ENCODE measurements around the gene DGKI. TPM values are rescaled to one million over a fixed set of nuclear protein-coding genes. Genes with fewer than 3 reads are reported as not detected.

Gene DGKI
- polyA plus RNA-seq, 1 donor = 1.4 TPM

DNA sequence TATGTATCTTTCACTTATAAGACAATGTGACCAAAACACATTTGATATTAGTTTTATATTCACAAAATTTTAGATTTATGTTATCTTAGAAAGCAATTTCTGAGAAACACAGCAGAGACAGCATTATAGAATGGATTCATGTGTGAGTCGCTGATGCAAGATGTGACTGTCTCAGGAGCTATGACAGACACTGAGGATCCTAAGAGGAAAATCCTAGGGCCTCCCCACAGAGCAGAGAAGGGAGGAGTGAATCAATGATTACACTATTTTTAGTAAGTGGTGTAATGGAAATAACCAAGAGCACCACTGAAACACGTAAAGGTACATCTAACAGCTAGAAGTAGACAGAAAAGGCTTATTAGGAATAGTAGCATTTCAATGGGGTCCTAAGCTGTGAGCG lies 299.3 kb downstream of the DGKI start:
- Histone ChIP-seq H3K4me1 (ENCODE audit: control insufficient read depth, insufficient read depth, low read length) (no peaks in the 10 kb centered on the region), H3K36me3 (ENCODE audit: control insufficient read depth, insufficient read depth, low read length) (no peaks in the 10 kb centered on the region), H3K4me3 (ENCODE audit: low read length) (no peak overlapping the region), H3K27ac (ENCODE audit: low read length) (no peak overlapping the region), H3K9me3 (ENCODE audit: control insufficient read depth, low read depth, low read length) (no peaks in the 10 kb centered on the region), H3K27me3 (ENCODE audit: control insufficient read depth, insufficient read depth, low read length) (no peaks in the 10 kb centered on the region)
- 100% methylated on average over 2 of the region's 3 CpGs for WGBS (ENCODE audit: insufficient coverage, low lambda C conversion rate)
- DNase-seq = no peak

DNA sequence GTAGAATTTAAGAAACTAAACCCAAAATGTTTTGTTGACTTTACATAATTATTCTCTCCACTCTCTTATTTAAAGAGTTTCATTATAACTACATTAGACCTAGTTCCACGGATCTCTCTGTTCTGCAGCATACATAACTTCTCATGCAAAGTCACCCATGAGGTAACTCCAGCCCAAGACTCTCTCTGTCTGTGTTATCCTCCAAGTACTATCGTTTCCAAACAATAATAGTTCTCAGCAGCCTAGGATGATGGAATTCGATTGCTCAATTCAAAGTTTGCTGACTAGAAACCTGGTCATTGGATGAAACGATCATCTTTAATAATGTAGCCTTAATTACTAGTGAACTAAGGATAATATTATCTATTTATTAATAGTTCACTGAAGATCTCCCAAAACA lies 300.1 kb downstream of the DGKI start:
- no peaks in the 10 kb centered on the region for H3K36me3 ChIP-seq (ENCODE audit: control insufficient read depth, insufficient read depth, low read length)
- no peak for DNase-seq
- no peak overlapping the region for H3K4me3 ChIP-seq (ENCODE audit: low read length)
- no peaks in the 10 kb centered on the region for H3K9me3 ChIP-seq (ENCODE audit: control insufficient read depth, low read depth, low read length)
- no peak overlapping the region for H3K27ac ChIP-seq (ENCODE audit: low read length)
- no peaks in the 10 kb centered on the region for H3K4me1 ChIP-seq (ENCODE audit: control insufficient read depth, insufficient read depth, low read length)
- 80% methylated on average over 1 of the region's 4 CpGs for WGBS (ENCODE audit: insufficient coverage, low lambda C conversion rate)
- no peaks in the 10 kb centered on the region for H3K27me3 ChIP-seq (ENCODE audit: control insufficient read depth, insufficient read depth, low read length)

DNA sequence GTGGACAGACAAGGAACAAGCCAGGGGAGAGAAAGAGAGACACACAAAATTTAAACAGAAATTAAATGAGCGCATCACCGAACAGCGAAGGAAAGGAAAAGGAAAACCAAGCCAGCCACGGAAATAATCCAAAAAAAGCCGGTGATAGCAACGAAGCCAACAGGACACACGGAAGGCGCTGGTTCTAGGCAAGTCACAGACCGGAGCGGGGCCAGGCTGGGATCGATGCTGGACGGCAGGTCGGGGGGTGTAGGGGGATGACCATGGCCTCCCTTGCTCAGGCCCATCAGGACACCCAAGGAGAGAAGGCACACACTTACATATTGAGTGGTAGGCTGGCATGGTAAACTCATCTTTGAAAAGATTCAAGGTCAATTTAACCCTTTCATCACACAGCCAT lies 300.8 kb downstream of the DGKI start:
- WGBS (ENCODE audit: insufficient coverage, low lambda C conversion rate) = 100% methylated on average over 1 of the region's 13 CpGs
- DNase-seq = no peak

DNA sequence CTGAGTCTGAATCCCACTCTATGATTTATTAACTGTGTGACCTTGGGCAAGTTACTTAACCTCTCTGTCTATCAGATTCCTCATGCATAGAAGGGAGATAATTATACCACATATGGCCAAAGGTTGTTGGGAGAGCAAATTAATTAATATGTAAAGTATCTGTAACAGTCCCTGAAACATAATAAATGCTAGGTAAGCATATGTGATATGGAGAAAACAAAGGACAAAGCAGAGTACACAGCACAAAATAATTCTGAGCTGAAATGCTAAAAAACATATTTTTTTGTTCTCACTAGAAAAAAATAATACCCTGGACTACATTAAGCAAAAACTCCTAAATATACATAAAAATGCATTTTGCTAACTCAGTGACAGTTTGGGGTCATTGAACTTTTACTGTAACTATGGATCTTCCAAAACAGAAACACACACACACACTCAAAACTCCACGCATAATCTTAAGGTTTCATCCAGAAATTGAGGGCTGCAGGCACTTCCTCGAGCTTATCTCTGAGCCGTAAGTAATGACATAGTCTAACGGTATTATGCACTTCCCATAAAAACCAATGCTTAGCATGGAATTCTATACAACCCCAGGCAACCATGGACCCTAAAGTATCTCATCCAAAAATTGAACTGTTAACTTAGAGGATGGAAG lies 301.6 kb downstream of the DGKI start:
- WGBS (ENCODE audit: insufficient coverage, low lambda C conversion rate) = 15% methylated on average over 2 of the region's 4 CpGs

More for the DNA sequence above, 300.8 kb downstream of the DGKI start:
- Histone ChIP-seq H3K9me3 (ENCODE audit: control insufficient read depth, low read depth, low read length) (no peaks in the 10 kb centered on the region), H3K4me3 (ENCODE audit: low read length) (no peak overlapping the region), H3K4me1 (ENCODE audit: control insufficient read depth, insufficient read depth, low read length) (no peaks in the 10 kb centered on the region), H3K27ac (ENCODE audit: low read length) (no peak overlapping the region), H3K36me3 (ENCODE audit: control insufficient read depth, insufficient read depth, low read length) (no peaks in the 10 kb centered on the region), H3K27me3 (ENCODE audit: control insufficient read depth, insufficient read depth, low read length) (no peaks in the 10 kb centered on the region)

DNA sequence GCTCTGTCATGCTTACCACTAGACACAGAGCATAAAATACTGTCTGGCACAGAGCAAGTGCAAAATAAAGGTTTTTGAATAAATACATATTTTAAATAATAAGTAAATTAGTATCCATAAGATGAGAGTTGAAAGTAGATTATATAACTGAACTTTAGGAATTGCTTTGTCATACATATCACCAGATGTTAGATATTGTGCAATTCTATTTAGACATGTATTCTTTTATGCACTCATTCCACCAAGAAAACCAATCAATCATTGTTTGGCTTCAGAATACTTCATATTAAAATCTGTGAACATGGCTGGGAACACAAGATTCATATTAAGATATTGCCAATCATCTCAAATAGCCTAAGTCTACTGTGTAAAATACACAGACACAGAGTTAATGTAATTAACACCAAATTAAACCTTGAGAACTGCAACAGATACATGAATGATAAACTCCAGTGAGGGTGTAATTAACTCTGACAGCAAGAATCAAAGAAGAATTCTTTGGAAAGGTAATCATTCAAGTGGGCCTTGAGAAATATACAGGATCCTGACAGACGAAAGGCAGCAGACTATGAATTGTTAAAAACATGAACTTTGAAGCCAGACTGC lies 302.2 kb downstream of the DGKI start:
- WGBS (ENCODE audit: insufficient coverage, low lambda C conversion rate) = no CpG with 5 or more reads among the region's 1 CpG
- H3K36me3 ChIP-seq (ENCODE audit: control insufficient read depth, insufficient read depth, low read length) = no peaks in the 10 kb centered on the region
- H3K27ac ChIP-seq (ENCODE audit: low read length) = no peak overlapping the region
- H3K27me3 ChIP-seq (ENCODE audit: control insufficient read depth, insufficient read depth, low read length) = no peaks in the 10 kb centered on the region
- no peaks in the 10 kb centered on the region for H3K9me3 ChIP-seq (ENCODE audit: control insufficient read depth, low read depth, low read length)
- no peak for DNase-seq
- no peaks in the 10 kb centered on the region for H3K4me1 ChIP-seq (ENCODE audit: control insufficient read depth, insufficient read depth, low read length)
- no peak overlapping the region for H3K4me3 ChIP-seq (ENCODE audit: low read length)

More for the DNA sequence above, 301.6 kb downstream of the DGKI start:
- no peaks in the 10 kb centered on the region for H3K9me3 ChIP-seq (ENCODE audit: control insufficient read depth, low read depth, low read length)
- peak; percentile 5 to 6 for DNase-seq
- no peaks in the 10 kb centered on the region for H3K27me3 ChIP-seq (ENCODE audit: control insufficient read depth, insufficient read depth, low read length)
- no peaks in the 10 kb centered on the region for H3K36me3 ChIP-seq (ENCODE audit: control insufficient read depth, insufficient read depth, low read length)
- H3K27ac ChIP-seq (ENCODE audit: low read length) = no peak overlapping the region
- no peak overlapping the region for H3K4me3 ChIP-seq (ENCODE audit: low read length)
- H3K4me1 ChIP-seq (ENCODE audit: control insufficient read depth, insufficient read depth, low read length) = no peaks in the 10 kb centered on the region

DNA sequence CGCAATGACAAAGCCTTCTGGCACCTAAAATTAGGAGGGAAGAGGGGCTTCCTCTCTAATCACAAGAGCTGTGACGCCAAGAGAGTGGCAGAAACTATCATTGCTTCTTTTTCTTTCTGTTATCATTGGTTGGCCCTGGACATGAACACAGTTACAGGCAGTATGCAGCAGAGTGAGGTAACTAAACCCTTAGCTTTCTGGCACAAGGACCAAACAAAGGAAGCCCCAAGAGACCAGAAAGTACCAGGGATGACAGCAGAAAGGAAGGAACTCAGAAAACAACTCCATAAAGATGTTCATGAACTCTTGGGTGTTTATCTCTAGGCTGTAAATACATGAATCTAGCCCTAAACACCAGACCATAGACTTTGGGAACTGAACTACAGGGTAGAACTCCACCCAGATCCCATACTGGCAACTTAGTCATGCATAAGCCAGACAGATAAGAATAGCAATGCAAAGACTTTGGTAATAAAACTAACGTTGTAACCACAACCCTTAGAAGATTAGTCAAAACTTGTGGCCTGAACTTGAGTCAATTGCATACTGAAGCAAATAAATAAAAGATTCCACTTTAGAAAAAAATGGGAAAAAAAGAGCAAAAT lies 307.6 kb downstream of the DGKI start:
- H3K27ac ChIP-seq (ENCODE audit: low read length) = no peak overlapping the region
- no peak for DNase-seq
- H3K36me3 ChIP-seq (ENCODE audit: control insufficient read depth, insufficient read depth, low read length) = no peaks in the 10 kb centered on the region
- H3K9me3 ChIP-seq (ENCODE audit: control insufficient read depth, low read depth, low read length) = no peaks in the 10 kb centered on the region
- H3K4me1 ChIP-seq (ENCODE audit: control insufficient read depth, insufficient read depth, low read length) = no peaks in the 10 kb centered on the region
- no peaks in the 10 kb centered on the region for H3K27me3 ChIP-seq (ENCODE audit: control insufficient read depth, insufficient read depth, low read length)
- 0% methylated on average over 1 of the region's 3 CpGs for WGBS (ENCODE audit: insufficient coverage, low lambda C conversion rate)
- H3K4me3 ChIP-seq (ENCODE audit: low read length) = no peak overlapping the region

DNA sequence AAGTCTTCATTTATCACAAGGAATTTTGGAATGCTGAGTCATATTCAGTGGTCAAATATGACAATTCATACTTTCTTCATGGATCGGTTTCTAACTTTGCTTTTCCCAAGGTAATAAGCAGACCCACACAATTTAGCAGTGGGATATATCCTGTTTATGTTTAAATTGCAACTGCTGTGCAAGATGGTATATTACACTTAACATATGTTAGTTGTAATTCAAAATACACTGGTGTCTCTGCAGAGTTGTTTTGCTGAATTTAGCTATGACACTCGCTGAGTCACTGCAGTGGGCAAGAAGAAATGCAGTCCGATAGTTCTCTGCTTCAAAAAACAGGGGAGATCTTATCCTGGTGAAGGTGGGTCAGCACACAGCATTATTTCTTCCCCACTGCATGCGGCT lies 308.4 kb downstream of the DGKI start:
- WGBS (ENCODE audit: insufficient coverage, low lambda C conversion rate) = no CpG with 5 or more reads among the region's 4 CpGs
- Histone ChIP-seq H3K27me3 (ENCODE audit: control insufficient read depth, insufficient read depth, low read length) (no peaks in the 10 kb centered on the region), H3K36me3 (ENCODE audit: control insufficient read depth, insufficient read depth, low read length) (no peaks in the 10 kb centered on the region), H3K4me1 (ENCODE audit: control insufficient read depth, insufficient read depth, low read length) (no peaks in the 10 kb centered on the region), H3K4me3 (ENCODE audit: low read length) (no peak overlapping the region), H3K9me3 (ENCODE audit: control insufficient read depth, low read depth, low read length) (no peaks in the 10 kb centered on the region), H3K27ac (ENCODE audit: low read length) (no peak overlapping the region)
- DNase-seq = no peak

DNA sequence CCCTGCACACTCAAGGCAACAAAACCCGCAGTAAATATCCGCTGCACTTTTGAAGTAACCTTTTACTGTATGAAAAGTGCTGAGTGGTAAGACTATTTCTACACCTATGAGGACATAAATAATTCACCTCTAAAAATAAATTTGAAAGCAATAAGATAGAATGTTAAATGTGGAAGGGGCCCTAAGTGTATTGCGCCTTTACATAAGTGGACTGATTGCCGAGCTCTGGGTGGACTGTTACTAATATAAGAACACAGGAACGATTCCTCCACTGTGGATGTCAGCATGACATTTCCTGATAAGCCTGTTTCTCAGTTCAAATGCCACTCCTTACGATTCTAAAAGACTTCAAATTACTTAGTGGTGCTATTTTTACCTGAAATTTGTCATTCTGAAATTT lies 311.2 kb downstream of the DGKI start:
- Histone ChIP-seq H3K36me3 (ENCODE audit: control insufficient read depth, insufficient read depth, low read length) (no peaks in the 10 kb centered on the region), H3K27me3 (ENCODE audit: control insufficient read depth, insufficient read depth, low read length) (no peaks in the 10 kb centered on the region), H3K4me1 (ENCODE audit: control insufficient read depth, insufficient read depth, low read length) (no peaks in the 10 kb centered on the region), H3K4me3 (ENCODE audit: low read length) (no peak overlapping the region), H3K27ac (ENCODE audit: low read length) (no peak overlapping the region), H3K9me3 (ENCODE audit: control insufficient read depth, low read depth, low read length) (no peaks in the 10 kb centered on the region)
- WGBS (ENCODE audit: insufficient coverage, low lambda C conversion rate) = 83% methylated on average over 1 of the region's 6 CpGs
- no peak for DNase-seq

DNA sequence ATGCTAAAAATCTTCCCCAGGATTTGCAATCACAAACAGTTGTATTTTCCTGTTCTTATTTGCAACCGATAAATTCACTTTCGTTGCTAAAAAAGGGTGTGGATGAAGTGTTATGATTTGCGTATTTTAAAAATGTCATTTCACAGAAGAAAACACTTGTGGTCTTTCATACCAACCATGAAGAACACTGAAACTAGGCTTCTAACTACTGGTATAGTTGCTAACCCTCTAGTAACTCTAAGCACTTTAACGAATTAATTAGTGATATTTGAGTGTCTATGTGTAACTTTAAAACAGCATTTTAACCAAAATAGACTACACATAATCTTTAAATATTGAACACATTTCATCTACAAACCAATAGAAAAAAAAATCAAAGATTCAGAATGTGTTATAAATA lies 315.1 kb downstream of the DGKI start:
- 94% methylated on average over 3 of the region's 4 CpGs for WGBS (ENCODE audit: insufficient coverage, low lambda C conversion rate)
- no peaks in the 10 kb centered on the region for H3K9me3 ChIP-seq (ENCODE audit: control insufficient read depth, low read depth, low read length)
- no peaks in the 10 kb centered on the region for H3K4me1 ChIP-seq (ENCODE audit: control insufficient read depth, insufficient read depth, low read length)
- H3K4me3 ChIP-seq (ENCODE audit: low read length) = no peak overlapping the region
- no peak overlapping the region for H3K27ac ChIP-seq (ENCODE audit: low read length)
- no peaks in the 10 kb centered on the region for H3K36me3 ChIP-seq (ENCODE audit: control insufficient read depth, insufficient read depth, low read length)
- H3K27me3 ChIP-seq (ENCODE audit: control insufficient read depth, insufficient read depth, low read length) = no peaks in the 10 kb centered on the region
- no peak for DNase-seq

DNA sequence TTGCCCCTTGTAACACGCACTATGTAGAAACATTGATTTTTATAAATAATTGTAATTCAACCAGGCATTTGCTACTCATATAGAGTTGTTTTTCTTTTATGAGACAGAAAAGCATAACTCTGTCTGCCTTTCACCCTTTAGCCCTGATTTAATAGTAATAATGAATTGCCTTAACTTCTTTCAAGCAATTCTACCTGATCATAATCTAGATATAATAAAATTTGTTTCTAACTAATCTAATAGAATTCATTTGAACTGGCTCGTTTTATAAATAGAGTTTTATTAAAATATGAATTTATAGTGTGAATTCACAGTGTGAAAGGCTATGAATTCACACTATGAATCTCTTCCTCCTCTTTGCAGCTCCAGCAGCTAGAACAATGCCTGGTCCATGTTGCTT lies 319.1 kb downstream of the DGKI start:
- no peaks in the 10 kb centered on the region for H3K36me3 ChIP-seq (ENCODE audit: control insufficient read depth, insufficient read depth, low read length)
- H3K27ac ChIP-seq (ENCODE audit: low read length) = no peak overlapping the region
- DNase-seq = no peak
- no peaks in the 10 kb centered on the region for H3K4me1 ChIP-seq (ENCODE audit: control insufficient read depth, insufficient read depth, low read length)
- H3K4me3 ChIP-seq (ENCODE audit: low read length) = no peak overlapping the region
- no peaks in the 10 kb centered on the region for H3K9me3 ChIP-seq (ENCODE audit: control insufficient read depth, low read depth, low read length)
- H3K27me3 ChIP-seq (ENCODE audit: control insufficient read depth, insufficient read depth, low read length) = no peaks in the 10 kb centered on the region
- WGBS (ENCODE audit: insufficient coverage, low lambda C conversion rate) = 75% methylated on average over 1 of the region's 2 CpGs

DNA sequence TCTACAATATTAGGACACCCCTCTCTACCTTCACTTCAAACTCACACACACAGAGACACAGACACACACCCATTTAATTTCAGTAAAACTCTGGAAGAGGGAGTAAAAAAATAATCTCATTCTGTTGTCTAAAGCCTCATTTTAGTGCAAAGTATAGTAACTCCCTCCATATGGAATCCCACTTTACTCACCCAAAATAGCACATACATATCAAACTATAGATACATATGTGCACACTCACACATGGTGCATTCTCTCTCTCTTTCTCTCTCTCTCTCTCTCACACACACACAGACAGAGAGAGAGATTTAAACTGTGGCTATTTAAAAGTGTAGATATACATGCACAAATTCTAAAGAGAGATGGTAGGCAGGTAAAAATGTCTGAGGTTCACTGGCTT lies 323.6 kb downstream of the DGKI start:
- H3K36me3 ChIP-seq (ENCODE audit: control insufficient read depth, insufficient read depth, low read length) = no peaks in the 10 kb centered on the region
- H3K27ac ChIP-seq (ENCODE audit: low read length) = no peak overlapping the region
- no peaks in the 10 kb centered on the region for H3K4me1 ChIP-seq (ENCODE audit: control insufficient read depth, insufficient read depth, low read length)
- DNase-seq = no peak
- H3K4me3 ChIP-seq (ENCODE audit: low read length) = no peak overlapping the region
- H3K27me3 ChIP-seq (ENCODE audit: control insufficient read depth, insufficient read depth, low read length) = no peaks in the 10 kb centered on the region
- H3K9me3 ChIP-seq (ENCODE audit: control insufficient read depth, low read depth, low read length) = no peaks in the 10 kb centered on the region
